Measurements from ENCODE around the gene ZNF234. TPM values are rescaled to one million over a fixed set of nuclear protein-coding genes. Genes with fewer than 3 reads are reported as not detected.

ZNF234 gene
- polyA plus RNA-seq (2011; rRNA removed) = 6.0 and 6.5 TPM in 2 replicates
- polyA minus RNA-seq (2011; rRNA and poly(A)+ RNA removed) = 6.9 and 11.9 TPM in 2 replicates

DNA sequence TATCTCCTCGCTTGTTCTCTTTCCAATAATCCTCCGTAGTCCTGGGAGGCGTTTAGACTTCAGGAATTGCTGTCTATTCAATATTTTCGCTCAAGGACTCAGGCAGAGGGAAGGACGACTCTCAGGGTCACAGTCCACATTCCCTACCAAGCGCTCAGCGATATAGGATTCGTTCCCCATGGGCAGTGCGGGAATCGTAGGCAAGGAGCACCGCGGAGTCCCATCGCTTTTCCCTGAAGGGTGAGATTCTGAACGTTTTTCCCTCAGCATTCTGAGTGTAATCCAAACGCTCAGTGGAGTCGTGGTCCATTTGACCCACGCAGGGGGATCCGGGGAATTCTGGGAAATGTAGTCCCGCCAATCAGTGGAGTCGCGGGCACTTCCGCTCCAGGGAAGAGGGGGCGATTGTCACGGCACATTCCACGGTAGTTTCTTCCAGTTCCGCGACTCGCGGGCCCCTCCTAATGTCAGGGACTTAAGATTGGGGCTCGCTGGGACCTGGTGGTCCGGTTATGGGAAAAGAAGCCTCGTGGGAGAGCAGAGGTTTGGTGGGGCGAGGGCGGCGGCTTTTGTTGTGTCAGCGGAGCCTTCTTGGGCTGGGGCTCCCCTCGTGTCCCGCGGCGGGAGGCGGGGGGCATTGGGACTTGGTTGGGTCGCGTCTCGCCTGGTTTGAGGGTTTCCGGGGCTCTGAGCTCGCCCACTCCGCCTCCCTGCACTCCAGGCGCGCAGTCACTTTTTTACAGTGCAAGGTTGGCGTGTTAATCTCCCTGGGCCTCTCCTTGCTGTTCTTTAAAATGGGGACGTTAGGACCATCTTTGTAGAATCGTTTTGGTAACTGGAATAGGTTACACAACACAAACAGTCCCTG is at the start of gene ZNF234:
ZNF234 (plus strand) TSS at position 364 of the 868 bp plus-strand sequence. CDS start 3,079 bp downstream, outside the sequence.
- ChIA-PET CTCF (no interaction called here), POLR2A (interaction anchor here (1.0 kb wide), 1 partner anchor 24 kb away, joined by 3 read pairs; the partner anchor contains the start of gene ZNF226)
- Histone ChIP-seq H3K4me3 (ENCODE audit: low read depth, low read length) (peak within 1 kb of the TSS; percentile 89), H3K9me3 (ENCODE audit: control insufficient read depth, insufficient read depth, low read length) (no peaks in the 10 kb centered on the region), H3K27me3 (ENCODE audit: control insufficient read depth, insufficient read depth, low read length) (no peaks in the 10 kb centered on the region), H3K27ac (ENCODE audit: low read depth, low read length) (peak within 1 kb of the TSS; percentile 70)
- DNase-seq (ENCODE audit: low read depth, low spot score) = peak; percentile 67
- TF ChIP-seq CTCF (IDR thresholded peaks at IDR 0.05; ENCODE audit: low read depth, low read length) = no peak

- no peaks in the 10 kb centered on the region for H3K27me3 ChIP-seq (ENCODE audit: control insufficient read depth, insufficient read depth, low read length)
- ChIA-PET CTCF (no interaction called here), POLR2A (no interaction called here)
- DNase-seq (ENCODE audit: low read depth, low spot score) = no peak
- TF ChIP-seq CTCF (IDR thresholded peaks at IDR 0.05; ENCODE audit: low read depth, low read length) = no peak
- H3K4me3 ChIP-seq (ENCODE audit: low read depth, low read length) = no peak overlapping the region
- H3K27ac ChIP-seq (ENCODE audit: low read depth, low read length) = no peak overlapping the region
- no peaks in the 10 kb centered on the region; the same call in 1 of the 2 replicates for H3K9me3 ChIP-seq (ENCODE audit: control insufficient read depth, insufficient read depth, low read length)
These were observed 49.2 kb upstream of the ZNF234 start for GRCh38 chr19:44092108-44092507.

DNA sequence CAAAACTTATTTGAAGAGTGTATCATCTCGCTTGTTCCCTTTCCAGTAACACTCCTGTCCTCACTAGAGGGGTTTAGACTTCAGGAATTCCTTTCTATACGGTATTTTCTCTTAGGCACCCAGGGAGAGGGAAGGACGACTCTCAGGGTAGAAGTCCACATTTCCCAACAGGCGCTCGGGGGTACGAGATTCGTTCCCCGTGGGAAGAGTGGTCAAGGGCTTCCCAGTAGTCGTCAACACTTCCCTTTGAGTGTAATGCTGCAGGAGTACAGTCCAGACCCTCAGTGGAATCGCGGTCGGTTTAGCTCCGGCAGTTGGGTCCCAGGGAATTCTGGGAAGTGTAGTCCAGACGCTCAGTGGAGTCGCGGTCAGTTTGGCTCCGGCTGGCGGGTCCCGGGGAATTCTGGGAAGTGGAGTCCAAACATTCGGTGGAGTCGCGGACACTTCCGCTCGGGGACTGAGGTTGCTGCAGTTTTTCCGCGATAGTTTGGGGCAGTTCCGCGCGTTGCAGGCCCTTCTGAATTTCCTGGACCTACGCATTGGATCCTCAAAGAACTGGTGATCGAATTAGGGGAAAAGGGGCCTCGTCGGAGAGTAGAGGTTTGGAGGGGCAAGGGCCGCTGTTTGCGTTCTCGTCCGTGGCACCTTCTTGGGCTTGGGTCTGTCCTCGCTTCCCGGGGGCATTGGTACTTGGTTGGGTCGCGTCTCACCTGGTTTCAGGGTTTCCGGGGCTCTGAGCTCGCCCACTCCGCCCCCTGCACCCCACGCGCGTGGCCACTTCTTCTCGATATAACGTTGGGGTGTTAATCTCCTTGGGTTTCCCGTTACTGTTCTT is 47.2 kb upstream of the ZNF234 start, which contains the start of gene ZNF224:
ZNF224 (plus strand) TSS at position 431 of the 835 bp plus-strand sequence. CDS start 3,513 bp downstream, outside the sequence.
- CTCF ChIA-PET = interaction anchor here (0.6 kb wide), 1 partner anchor 773 kb away, joined by 3 read pairs; no protein-coding TSS in a partner anchor

GRCh38 chr19:44107751-44108150 is 33.6 kb upstream of the ZNF234 start:
- Histone ChIP-seq H3K9me3 (ENCODE audit: control insufficient read depth, insufficient read depth, low read length) (peaks cover 31% of the 10 kb centered on the region), H3K27ac (ENCODE audit: low read depth, low read length) (no peak overlapping the region), H3K27me3 (ENCODE audit: control insufficient read depth, insufficient read depth, low read length) (no peaks in the 10 kb centered on the region), H3K4me3 (ENCODE audit: low read depth, low read length) (no peak overlapping the region)
- ChIA-PET CTCF (no interaction called here), POLR2A (interaction anchor here (1.2 kb wide), 1 partner anchor 13 kb away, joined by 3 read pairs; the partner anchor contains the start of gene ZNF224)
- TF ChIP-seq CTCF (IDR thresholded peaks at IDR 0.05; ENCODE audit: low read depth, low read length) = no peak
- no peak for DNase-seq (ENCODE audit: low read depth, low spot score)

More for the DNA sequence above, 47.2 kb upstream of the ZNF234 start, which contains the start of gene ZNF224:
- DNase-seq (ENCODE audit: low read depth, low spot score) = peak; percentile 71
- no peak for TF ChIP-seq CTCF (IDR thresholded peaks at IDR 0.05; ENCODE audit: low read depth, low read length)
- H3K9me3 ChIP-seq (ENCODE audit: control insufficient read depth, insufficient read depth, low read length) = no peaks in the 10 kb centered on the region; the same call in 1 of the 2 replicates
- H3K27ac ChIP-seq (ENCODE audit: low read depth, low read length) = peak within 1 kb of the TSS; percentile 47
- no peaks in the 10 kb centered on the region for H3K27me3 ChIP-seq (ENCODE audit: control insufficient read depth, insufficient read depth, low read length)
- POLR2A ChIA-PET = interaction anchor here (0.8 to 1.7 kb wide), 5 partner anchors 13 to 71 kb away, joined by 3 to 5 read pairs (median 3); partner anchors contain the start of genes ZNF225 and ZNF226
- peak within 1 kb of the TSS; percentile 89 for H3K4me3 ChIP-seq (ENCODE audit: low read depth, low read length)
